H1 (cell line): ENCODE measurements around the gene SSX5. TPM values are rescaled to one million over a fixed set of nuclear protein-coding genes. Genes with fewer than 3 reads are reported as not detected.

Source experiments
- CTCF ChIA-PET: fragments of 300-600 bp; sonication (Branson Sonifier 250); formaldehyde crosslinking; loops from one replicate; lab custom pipeline; 2021; ENCODE audit not compliant: partially characterized antibody; lab: Charles Lee
- POLR2A ChIA-PET: fragments of 300-600 bp; sonication (Branson Sonifier 250); formaldehyde crosslinking; loops from one replicate; lab custom pipeline; 2021; ENCODE audit warnings: inconsistent platforms; ENCODE audit not compliant: partially characterized antibody; lab: Charles Lee
- DNase-seq, 2 experiments: peaks; one replicate each; pipeline versions ENCODE4 v3.0.0 to v3.0.0-alpha.2; 2010 to 2022; ENCODE audit warnings: low spot score in 2 of 2, low read depth in 1 of 2, mixed read lengths in 1 of 2
- FAIRE-seq: peaks from 2 replicates; lab custom pipeline; 2011; peaks lifted over from hg19 to GRCh38; lab: Jason Lieb, UNC
- H2AFZ ChIP-seq: 2 replicates; pipeline ENCODE4 v1.8.1; 2012; ENCODE audit warnings: low read length, inconsistent platforms
- H2AK5ac ChIP-seq: 2 replicates; pipeline ENCODE4 v1.6.1; 2013; ENCODE audit warnings: low read depth, low read length
- H2BK120ac ChIP-seq: replicated peaks from 2 replicates; pipeline ENCODE3; 2013; ENCODE audit warnings: low read depth, low read length, inconsistent platforms
- H2BK12ac ChIP-seq: 2 replicates; pipeline ENCODE4 v1.6.1; 2013; ENCODE audit warnings: low read depth, low read length
- H2BK15ac ChIP-seq: 2 replicates; pipeline ENCODE4 v1.6.1; 2013; ENCODE audit warnings: low read length
- H2BK20ac ChIP-seq: 2 replicates; pipeline ENCODE4 v1.6.1; 2013; ENCODE audit warnings: low read length
- H2BK5ac ChIP-seq: 2 replicates; pipeline ENCODE4 v1.6.1; 2013; ENCODE audit warnings: low read depth, low read length
- H3K14ac ChIP-seq: 2 replicates; pipeline ENCODE4 v1.6.1; 2013; ENCODE audit warnings: inconsistent platforms; ENCODE audit not compliant: insufficient read length
- H3K18ac ChIP-seq: 2 replicates; pipeline ENCODE4 v1.6.1; 2013; ENCODE audit warnings: low read length; ENCODE audit errors: extremely low read depth
- H3K23ac ChIP-seq: 2 replicates; pipeline ENCODE4 v1.6.1; 2013; ENCODE audit warnings: inconsistent platforms; ENCODE audit not compliant: insufficient read length
- H3K23me2 ChIP-seq: 2 replicates; pipeline ENCODE4 v1.6.1; 2013; ENCODE audit warnings: low read depth, low read length
- H3K27ac ChIP-seq: 2 replicates; pipeline ENCODE4 v1.6.1; 2011; ENCODE audit warnings: low read depth, low read length, inconsistent platforms
- H3K27me3 ChIP-seq, 4 experiments: replicated peaks in 1 of 4; 1 replicate in 1 of 4; 2 replicates in 3 of 4; pipeline versions ENCODE4 v1.6.1 to v1.8.1; 2011 to 2013; ENCODE audit warnings: low read length in 3 of 4, mild to moderate bottlenecking in 3 of 4, inconsistent platforms in 2 of 4, mixed read lengths in 2 of 4, moderate library complexity in 1 of 4; ENCODE audit not compliant: control insufficient read depth in 3 of 4, insufficient read depth in 3 of 4; ENCODE audit errors: extremely low read depth in 1 of 4
- H3K36me3 ChIP-seq, 4 experiments: 2 replicates each; pipeline versions ENCODE4 v1.6.1 to v1.8.1; 2011 to 2013; ENCODE audit warnings: mild to moderate bottlenecking in 4 of 4, low read length in 3 of 4, moderate library complexity in 2 of 4, control low read depth in 1 of 4, inconsistent platforms in 1 of 4; ENCODE audit not compliant: insufficient read depth in 4 of 4, control insufficient read depth in 2 of 4
- H3K4ac ChIP-seq: replicated peaks from 2 replicates; pipeline ENCODE3; 2013; ENCODE audit warnings: low read length, low read depth, mixed read lengths, inconsistent platforms; ENCODE audit not compliant: insufficient read length
- H3K4me1 ChIP-seq, 4 experiments: replicated peaks in 1 of 4; 1 replicate in 1 of 4; 2 replicates in 3 of 4; pipeline versions ENCODE4 v1.6.1 to v1.8.1; 2011 to 2013; ENCODE audit warnings: low read length in 3 of 4, inconsistent platforms in 2 of 4, mixed read lengths in 1 of 4; ENCODE audit not compliant: insufficient read depth in 4 of 4, control insufficient read depth in 3 of 4
- H3K4me2 ChIP-seq, 2 experiments: 2 replicates each; pipeline versions ENCODE4 v1.6.1 to v1.8.1; 2011 to 2013; ENCODE audit warnings: low read depth in 2 of 2, low read length in 2 of 2, control low read depth in 1 of 2, inconsistent platforms in 1 of 2, mild to moderate bottlenecking in 1 of 2; ENCODE audit not compliant: insufficient read depth in 1 of 2
- H3K4me3 ChIP-seq, 4 experiments: fragments of 200-600, 300-600 bp in 1 of 4; sonication (generic), shearing (Covaris generic), sonication (Bioruptor Twin) in 1 of 4; 2 replicates each; pipeline versions ENCODE4 v1.5.1 to v1.8.1; 2011 to 2016; ENCODE audit warnings: low read length in 4 of 4, low read depth in 3 of 4, control low read depth in 2 of 4, inconsistent platforms in 2 of 4, mild to moderate bottlenecking in 2 of 4, mixed read lengths in 1 of 4, moderate library complexity in 1 of 4; ENCODE audit not compliant: insufficient read depth in 2 of 4; ENCODE audit errors: extremely low read depth in 1 of 4
- H3K56ac ChIP-seq: replicated peaks from 2 replicates; pipeline ENCODE3; 2013; ENCODE audit warnings: low read depth, mild to moderate bottlenecking, mixed read lengths, low read length, inconsistent platforms; ENCODE audit not compliant: insufficient read length
- H3K79me1 ChIP-seq: 2 replicates; pipeline ENCODE4 v1.6.1; 2013; ENCODE audit warnings: low read depth, low read length, control low read depth
- H3K79me2 ChIP-seq, 2 experiments: 2 replicates each; pipeline versions ENCODE4 v1.6.1 to v1.8.1; 2012 to 2013; ENCODE audit warnings: low read length in 2 of 2, mild to moderate bottlenecking in 2 of 2, inconsistent platforms in 1 of 2; ENCODE audit not compliant: insufficient read depth in 2 of 2, control insufficient read depth in 1 of 2
- H3K9ac ChIP-seq, 4 experiments: replicated peaks in 1 of 4; 1 replicate in 1 of 4; 2 replicates in 3 of 4; pipeline versions ENCODE4 v1.6.1 to v1.8.1; 2011 to 2013; ENCODE audit warnings: low read depth in 3 of 4, low read length in 3 of 4, control low read depth in 2 of 4, mild to moderate bottlenecking in 2 of 4, moderate library complexity in 2 of 4, inconsistent platforms in 1 of 4; ENCODE audit errors: extremely low read depth in 1 of 4
- H3K9me3 ChIP-seq, 2 experiments: 2 replicates each; pipeline versions ENCODE4 v1.6.1 to v1.8.1; 2012 to 2013; ENCODE audit warnings: mild to moderate bottlenecking in 2 of 2, moderate library complexity in 2 of 2, control low read depth in 1 of 2, inconsistent platforms in 1 of 2, low read depth in 1 of 2, low read length in 1 of 2, mixed read lengths in 1 of 2; ENCODE audit not compliant: insufficient read depth in 2 of 2
- H4K20me1 ChIP-seq, 2 experiments: replicated peaks in 1 of 2; 2 replicates each; pipeline versions ENCODE3 to v1.8.1; 2011 to 2013; ENCODE audit warnings: inconsistent platforms in 2 of 2, low read length in 2 of 2, mild to moderate bottlenecking in 1 of 2; ENCODE audit not compliant: insufficient read depth in 2 of 2, control insufficient read depth in 1 of 2
- H4K5ac ChIP-seq: 2 replicates; pipeline ENCODE4 v1.6.1; 2013; ENCODE audit warnings: low read length, low read depth, mixed read lengths, inconsistent platforms; ENCODE audit not compliant: insufficient read length
- H4K8ac ChIP-seq: 2 replicates; pipeline ENCODE4 v1.8.0; 2013; ENCODE audit warnings: mild to moderate bottlenecking, moderate library complexity, low read length, inconsistent platforms; ENCODE audit not compliant: insufficient read depth; ENCODE audit errors: extremely low read depth
- H4K91ac ChIP-seq: replicated peaks from 2 replicates; pipeline ENCODE3; 2013; ENCODE audit warnings: low read length, mixed read lengths, inconsistent platforms; ENCODE audit not compliant: insufficient read length
- ATF3 ChIP-seq: IDR thresholded peaks from 2 replicates; pipeline ENCODE4 v1.6.1; 2011; ENCODE audit warnings: low read depth, mild to moderate bottlenecking, low read length; ENCODE audit not compliant: insufficient read depth
- CHD1 ChIP-seq: IDR thresholded peaks from 2 replicates; pipeline ENCODE4 v1.6.1; 2012; ENCODE audit warnings: low read depth, low read length, improper control_type of control experiment
- CREB1 ChIP-seq: IDR thresholded peaks from 2 replicates; pipeline ENCODE4 v1.6.1; 2012; ENCODE audit warnings: inconsistent platforms
- NANOG ChIP-seq: IDR thresholded peaks from 2 replicates; pipeline ENCODE4 v1.6.1; 2011; ENCODE audit warnings: low read length, low read depth, mild to moderate bottlenecking, inconsistent platforms; ENCODE audit not compliant: insufficient read depth, poor library complexity, severe bottlenecking
- POU5F1 ChIP-seq: IDR thresholded peaks from 2 replicates; pipeline ENCODE4 v1.6.1; 2011; ENCODE audit warnings: low read depth, mild to moderate bottlenecking, low read length, moderate library complexity
- RBBP5 ChIP-seq: IDR thresholded peaks from 2 replicates; pipeline ENCODE4 v1.7.1; 2012; ENCODE audit warnings: low read depth, mild to moderate bottlenecking, inconsistent platforms, low read length, moderate library complexity, borderline replicate concordance
- RXRA ChIP-seq: IDR thresholded peaks from 2 replicates; pipeline ENCODE4 v1.6.1; 2011; ENCODE audit warnings: low read depth, mild to moderate bottlenecking, low read length, moderate library complexity; ENCODE audit not compliant: insufficient read depth
- SUZ12 ChIP-seq: fragments of 200-600 bp; sonication (generic); IDR thresholded peaks from 2 replicates; pipeline ENCODE4 v1.6.1; 2012; ENCODE audit warnings: mild to moderate bottlenecking, inconsistent platforms, low read length, moderate library complexity, mixed read lengths
- TBP ChIP-seq: IDR thresholded peaks from 2 replicates; pipeline ENCODE4 v1.6.1; 2011; ENCODE audit warnings: low read depth, low read length, improper control_type of control experiment
- TCF12 ChIP-seq: IDR thresholded peaks from 2 replicates; pipeline ENCODE4 v1.6.1; 2011; ENCODE audit warnings: low read depth, mild to moderate bottlenecking, low read length
- TEAD4 ChIP-seq: IDR thresholded peaks from 2 replicates; pipeline ENCODE4 v1.6.1; 2012; ENCODE audit warnings: low read depth, low read length, inconsistent platforms, mixed read lengths
- YY1 ChIP-seq: IDR thresholded peaks from 2 replicates; pipeline ENCODE4 v1.6.1; 2011; ENCODE audit warnings: low read depth, mild to moderate bottlenecking, low read length
- WGBS, 2 experiments: shearing (Covaris generic) in 1 of 2; methylation state at CpG; one replicate each; pipeline versions ENCODE4 v1.1.6 to v1.1.7; 2013 to 2015; ENCODE audit warnings: low lambda C conversion rate in 2 of 2, mixed read lengths in 2 of 2, inconsistent platforms in 1 of 2, low coverage in 1 of 2, missing lambda C conversion rate in 1 of 2; ENCODE audit not compliant: insufficient replicate concordance in 2 of 2, insufficient coverage in 1 of 2, insufficient read length in 1 of 2; ENCODE audit errors: extremely low coverage in 1 of 2, missing lambda C conversion rate in 1 of 2; 5-methylcytosine and 5-hydroxymethylcytosine counted together
- polyA plus RNA-seq, 7 experiments: library from polyadenylated mRNA; depleted of rRNA in 3 of 7; stranded (reverse) in 5 of 7; unstranded in 2 of 7; fragments of >200 nt in 5 of 7; fragments of 200-250 nt in 2 of 7; gene quantifications; 1 replicate in 5 of 7; 2 replicates in 1 of 7; 4 replicates in 1 of 7; pipeline versions ENCODE4 v1.2.1 to v1.2.3, GENCODE V29; 2011 to 2013; ENCODE audit warnings: missing spikeins in 2 of 7, mixed read lengths in 2 of 7
- total RNA-seq: library from RNA; stranded (reverse); fragmentation: NEBNext Ultra II Directional; extraction: Animal tissue kit (Norgen Biotek cat#: 25700); gene quantifications from 2 replicates; pipeline ENCODE4 v1.2.1, GENCODE V29; 2021

SSX5 gene
- total and polyA plus RNA-seq, 2 of the 8 experiments (the other 6 are each of a cell fraction or from before 2014, with no cell fraction given): not detected

- Histone ChIP-seq H3K27ac (no peak overlapping the region), H4K5ac (no peak overlapping the region), H3K9me3 (no peaks in the 10 kb centered on the region), H2BK15ac (no peak overlapping the region), H3K4ac (no peak overlapping the region), H3K79me2 (no peaks in the 10 kb centered on the region), H2BK20ac (no peak overlapping the region), H4K91ac (no peak overlapping the region), H2BK120ac (no peak overlapping the region), H2AFZ (no peak overlapping the region), H3K4me3 (no peak overlapping the region), H3K23ac (no peak overlapping the region), H3K79me1 (no peaks in the 10 kb centered on the region), H3K27me3 (no peaks in the 10 kb centered on the region), H4K8ac (no peak overlapping the region), H3K56ac (no peak overlapping the region), H3K23me2 (no peaks in the 10 kb centered on the region), H2AK5ac (no peak overlapping the region), H2BK12ac (no peak overlapping the region), H3K18ac (no peak overlapping the region), H3K36me3 (no peaks in the 10 kb centered on the region), H3K4me2 (no peak overlapping the region), H2BK5ac (no peak overlapping the region), H4K20me1 (no peaks in the 10 kb centered on the region), H3K4me1 (no peaks in the 10 kb centered on the region), H3K14ac (no peak overlapping the region), H3K9ac (no peak overlapping the region)
- no peak for DNase-seq
- FAIRE-seq: no peak
- ChIA-PET POLR2A (no interaction called here), CTCF (no interaction called here)
- 94% methylated on average over 2 of the region's 2 CpGs; no CpG with 5 or more reads in 1 of the 2 experiments for WGBS, 2 experiments
- TF ChIP-seq TCF12 (no peak), TEAD4 (no peak), YY1 (no peak), POU5F1 (no peak), ATF3 (no peak), CHD1 (no peak), SUZ12 (no peak), NANOG (no peak), TBP (no peak), RBBP5 (no peak), CREB1 (no peak), RXRA (no peak)
Observed at GRCh38 chrX:48154796-48155195, 41.8 kb downstream of the SSX5 start.
